HEK293 (cell line): ENCODE results near the gene MACIR.

ENCODE experiments used
- CTCF ChIA-PET: fragments of 350-600 bp; formaldehyde crosslinking; extraction: SDS; loops from one replicate; lab custom pipeline; 2021; ENCODE audit warnings: antibody characterized with exemption; lab: Yijun Ruan, JAX
- POLR2A ChIA-PET: fragments of 300-600 bp; formaldehyde crosslinking; extraction: SDS; loops from one replicate; lab custom pipeline; 2020; ENCODE audit warnings: antibody characterized with exemption, inconsistent platforms; lab: Yijun Ruan, JAX
- H3K27ac ChIP-seq: fragments of 200-500 bp; sonication (Bioruptor generic); 2 replicates; pipeline ENCODE4 v1.5.1; 2014; ENCODE audit warnings: low read depth, low read length, control low read depth, inconsistent platforms; ENCODE audit errors: extremely low read depth
- H3K36me3 ChIP-seq, 2 experiments: fragments of 200-500 bp in 1 of 2; sonication (Bioruptor generic) in 1 of 2; 1 replicate in 1 of 2; 2 replicates in 1 of 2; pipeline ENCODE4 v1.5.1; 2014 to 2017; ENCODE audit warnings: inconsistent platforms in 2 of 2, low read length in 2 of 2; ENCODE audit not compliant: control insufficient read depth in 2 of 2, insufficient read depth in 1 of 2
- H3K4me1 ChIP-seq: fragments of 200-500 bp; sonication (Bioruptor generic); 2 replicates; pipeline ENCODE4 v1.5.1; 2014; ENCODE audit warnings: mild to moderate bottlenecking, low read length, inconsistent platforms; ENCODE audit not compliant: control insufficient read depth, insufficient read depth
- H3K4me3 ChIP-seq: 2 replicates; pipeline ENCODE4 v1.5.1; 2011; ENCODE audit warnings: low read depth, mild to moderate bottlenecking, control low read depth, low read length, moderate library complexity
- H3K9me3 ChIP-seq: fragments of 200-500 bp; sonication (Bioruptor generic); 2 replicates; pipeline ENCODE4 v1.5.1; 2014; ENCODE audit warnings: low read depth, low read length, inconsistent platforms; ENCODE audit not compliant: control insufficient read depth, insufficient read depth
- ELK4 ChIP-seq: IDR thresholded peaks from 2 replicates; pipeline ENCODE4 v1.6.1; 2011; ENCODE audit warnings: mild to moderate bottlenecking, low read depth, low read length, borderline replicate concordance
- HOXD13 ChIP-seq: sonication (generic); formaldehyde crosslinking; IDR thresholded peaks from 2 replicates; pipeline ENCODE4 v1.8.0; 2022; ENCODE audit warnings: missing genetic modification reagents, borderline replicate concordance
- KLF9 ChIP-seq: fragments of 450-650 bp; formaldehyde crosslinking; IDR thresholded peaks from 2 replicates; pipeline ENCODE4 v1.5.1; 2016; ENCODE audit warnings: missing biosample characterization, missing genetic modification characterization, low read depth
- OVOL3 ChIP-seq: fragments of 450-650 bp; formaldehyde crosslinking; IDR thresholded peaks from 2 replicates; pipeline ENCODE4 v1.5.1; 2016; ENCODE audit warnings: missing biosample characterization, missing genetic modification characterization
- PBX3 ChIP-seq: sonication (generic); formaldehyde crosslinking; IDR thresholded peaks from 2 replicates; pipeline ENCODE4 v1.8.1; 2022; ENCODE audit warnings: mild to moderate bottlenecking, moderate library complexity, missing genetic modification reagents
- REST ChIP-seq: fragments of 450-650 bp; formaldehyde crosslinking; IDR thresholded peaks from 2 replicates; pipeline ENCODE4 v1.5.1; 2016; ENCODE audit warnings: missing biosample characterization, missing genetic modification characterization
- SALL2 ChIP-seq: fragments of 450-650 bp; formaldehyde crosslinking; IDR thresholded peaks from 2 replicates; pipeline ENCODE4 v1.5.0; 2017; ENCODE audit warnings: missing biosample characterization, mild to moderate bottlenecking, missing genetic modification characterization, borderline replicate concordance
- SP3 ChIP-seq: fragments of 450-650 bp; formaldehyde crosslinking; IDR thresholded peaks from 2 replicates; pipeline ENCODE4 v1.5.1; 2016; ENCODE audit warnings: missing biosample characterization, missing genetic modification characterization
- TRIM28 ChIP-seq: IDR thresholded peaks from 2 replicates; pipeline ENCODE4 v1.6.1; 2011; ENCODE audit warnings: low read length, control low read depth, borderline replicate concordance
- TSHZ1 ChIP-seq: fragments of 450-650 bp; formaldehyde crosslinking; IDR thresholded peaks from 2 replicates; pipeline ENCODE4 v1.5.1; 2016; ENCODE audit warnings: missing biosample characterization, missing genetic modification characterization, borderline replicate concordance
- ZBTB44 ChIP-seq: fragments of 450-650 bp; IDR thresholded peaks from 2 replicates; pipeline ENCODE4 v1.5.1; 2018; ENCODE audit warnings: missing biosample characterization, mild to moderate bottlenecking, missing genetic modification characterization
- ZNF184 ChIP-seq: fragments of 450-650 bp; IDR thresholded peaks from 2 replicates; pipeline ENCODE4 v1.5.1; 2018; ENCODE audit warnings: missing biosample characterization, mild to moderate bottlenecking, missing genetic modification characterization
- ZNF248 ChIP-seq: fragments of 450-650 bp; formaldehyde crosslinking; IDR thresholded peaks from 2 replicates; pipeline ENCODE4 v1.5.1; 2017; ENCODE audit warnings: missing biosample characterization, missing genetic modification characterization
- ZNF280D ChIP-seq: fragments of 450-650 bp; formaldehyde crosslinking; IDR thresholded peaks from 2 replicates; pipeline ENCODE4 v1.5.1; 2016; ENCODE audit warnings: missing biosample characterization, missing genetic modification characterization
- ZNF350 ChIP-seq: fragments of 450-650 bp; formaldehyde crosslinking; IDR thresholded peaks from 2 replicates; pipeline ENCODE4 v1.5.0; 2017; ENCODE audit warnings: missing biosample characterization, mild to moderate bottlenecking, missing genetic modification characterization
- ZNF677 ChIP-seq: fragments of 450-650 bp; IDR thresholded peaks from 2 replicates; pipeline ENCODE4 v1.5.0; 2018; ENCODE audit warnings: missing biosample characterization, mild to moderate bottlenecking, missing genetic modification characterization, moderate library complexity
- ZNF76 ChIP-seq: fragments of 450-650 bp; formaldehyde crosslinking; IDR thresholded peaks from 2 replicates; pipeline ENCODE4; 2016; ENCODE audit warnings: low read depth, missing biosample characterization, missing genetic modification characterization, borderline replicate concordance
- ZNF776 ChIP-seq: fragments of 450-650 bp; formaldehyde crosslinking; IDR thresholded peaks from 2 replicates; pipeline ENCODE4 v1.5.0; 2017; ENCODE audit warnings: missing biosample characterization, missing genetic modification characterization, borderline replicate concordance
- ZNF830 ChIP-seq: fragments of 450-650 bp; IDR thresholded peaks from 2 replicates; pipeline ENCODE4 v1.5.0; 2018; ENCODE audit warnings: missing biosample characterization, missing genetic modification characterization, low read depth, mild to moderate bottlenecking, moderate library complexity
- ZNF843 ChIP-seq: fragments of 450-650 bp; formaldehyde crosslinking; IDR thresholded peaks from 2 replicates; pipeline ENCODE4 v1.5.1; 2016; ENCODE audit warnings: missing biosample characterization, missing genetic modification characterization

The MACIR gene

GRCh38 chr5:103286622-103287021, 28.1 kb downstream of the MACIR start (continued):
- TF ChIP-seq ZNF280D (tag by site-specific recombination) (no peak), SP3 (no peak), ZNF830 (tag by site-specific recombination) (no peak), ZNF76 (no peak)

- Histone ChIP-seq H3K4me1 (no peaks in the 10 kb centered on the region), H3K36me3 (no peaks in the 10 kb centered on the region), H3K9me3 (no peaks in the 10 kb centered on the region), H3K4me3 (no peak overlapping the region)
- CTCF ChIA-PET, result interaction anchor here (0.6 kb wide), 1 partner anchor 462 kb away, joined by 3 read pairs; no protein-coding TSS in a partner anchor
- TF ChIP-seq KLF9 (tag by site-specific recombination), result no peak
- TF ChIP-seq ZNF776 (tag by site-specific recombination), result no peak
- no peak for TF ChIP-seq OVOL3 (tag by site-specific recombination)
- no peak for TF ChIP-seq ZNF843 (tag by site-specific recombination)
- TF ChIP-seq ZNF350 (tag by site-specific recombination), result no peak
- TF ChIP-seq ZNF677, result no peak
- no peak for TF ChIP-seq ELK4
- no peak for TF ChIP-seq PBX3 (CRISPR knock-in tag)
- no peak for TF ChIP-seq ZNF184
- no peak for TF ChIP-seq REST (tag by site-specific recombination)
- TF ChIP-seq ZNF248, result no peak
- TF ChIP-seq, all 188 proteins: peak for 0
- no peak overlapping the region for H3K27ac ChIP-seq
- POLR2A ChIA-PET, result no interaction called here
Observed at GRCh38 chr5:103289024-103289423, 30.5 kb downstream of the MACIR start.

GRCh38 chr5:103290846-103291245, 32.3 kb downstream of the MACIR start:
- CTCF ChIA-PET, result no interaction called here
- Histone ChIP-seq H3K36me3 (no peaks in the 10 kb centered on the region), H3K4me3 (no peak overlapping the region), H3K27ac (no peak overlapping the region), H3K4me1 (no peaks in the 10 kb centered on the region), H3K9me3 (no peaks in the 10 kb centered on the region)
- POLR2A ChIA-PET, result no interaction called here
- TF ChIP-seq ZBTB44 (tag by site-specific recombination), result no peak
- TF ChIP-seq HOXD13 (CRISPR knock-in tag), result no peak
- TF ChIP-seq TRIM28, result no peak
- no peak for TF ChIP-seq TSHZ1 (tag by site-specific recombination)
- no peak for TF ChIP-seq SALL2 (tag by site-specific recombination)
